OCI-LY3 (cell line): ENCODE measurements around the gene VAC14.

Experiments used
- H2AFZ ChIP-seq: fragments of 200-600, 300-600 bp; shearing (Covaris generic); 2 replicates; pipeline ENCODE4 v1.6.0; 2014; ENCODE audit warnings: antibody characterized with exemption, low read depth, low read length
- H3K27ac ChIP-seq: fragments of 200-600, 300-600 bp; sonication (generic); 2 replicates; pipeline ENCODE4 v1.5.1; 2014; ENCODE audit warnings: mild to moderate bottlenecking, low read length, moderate library complexity, mixed read lengths
- H3K27me3 ChIP-seq: fragments of 200-600, 300-600 bp; sonication (generic); 2 replicates; pipeline ENCODE4 v1.6.1; 2014; ENCODE audit warnings: low read depth, low read length, mixed read lengths
- H3K36me3 ChIP-seq: fragments of 200-600, 300-600 bp; sonication (generic); replicated peaks from 2 replicates; pipeline ENCODE3; 2014; ENCODE audit warnings: low read depth, low read length, mixed read lengths
- H3K4me1 ChIP-seq: fragments of 300-600, 200-600 bp; sonication (generic); 2 replicates; pipeline ENCODE4 v1.6.1; 2014; ENCODE audit warnings: low read length, mixed read lengths
- H3K4me2 ChIP-seq: fragments of 200-600, 300-600 bp; sonication (generic); 2 replicates; pipeline ENCODE4 v1.6.1; 2014; ENCODE audit warnings: low read length, mixed read lengths
- H3K4me3 ChIP-seq: fragments of 300-600, 200-600 bp; sonication (generic); 2 replicates; pipeline ENCODE4 v1.5.1; 2014; ENCODE audit warnings: antibody characterized with exemption, mild to moderate bottlenecking, low read length, moderate library complexity
- H3K79me2 ChIP-seq: fragments of 300-600, 200-600 bp; shearing (Covaris generic); 2 replicates; pipeline ENCODE4 v1.6.1; 2014; ENCODE audit warnings: mild to moderate bottlenecking, low read length, mixed read lengths
- H3K9ac ChIP-seq: fragments of 300-600, 200-600 bp; shearing (Covaris generic); 2 replicates; pipeline ENCODE4 v1.6.0; 2014; ENCODE audit warnings: mild to moderate bottlenecking, low read length, moderate library complexity
- H3K9me3 ChIP-seq: fragments of 200-600, 300-600 bp; shearing (Covaris generic); 2 replicates; pipeline ENCODE4 v1.6.1; 2014; ENCODE audit warnings: low read length, mixed read lengths; ENCODE audit not compliant: insufficient read depth
- H4K20me1 ChIP-seq: fragments of 200-600, 300-600 bp; sonication (generic); 2 replicates; pipeline ENCODE4 v1.6.1; 2016; ENCODE audit warnings: low read length, mixed read lengths; ENCODE audit not compliant: insufficient read depth
- CTCF ChIP-seq: fragments of 200-600, 300-600 bp; sonication (generic); IDR thresholded peaks from 2 replicates; pipeline ENCODE4 v1.5.1; 2014; ENCODE audit warnings: antibody characterized with exemption, low read length, low read depth
- EZH2phosphoT487 ChIP-seq: fragments of 200-600 bp; shearing (Covaris generic); IDR thresholded peaks from 2 replicates; pipeline ENCODE4 v1.6.1; 2018; ENCODE audit warnings: antibody characterized with exemption, mixed run types, low read depth

Gene VAC14

GRCh38 chr16:70764632-70765031 is 36.3 kb downstream of the VAC14 start:
- TF ChIP-seq EZH2phosphoT487: no peak
- no peak for TF ChIP-seq CTCF
- Histone ChIP-seq H3K27ac (no peak overlapping the region), H3K79me2 (no peaks in the 10 kb centered on the region), H3K9me3 (no peaks in the 10 kb centered on the region), H3K4me2 (no peak overlapping the region), H2AFZ (no peak overlapping the region), H3K27me3 (no peaks in the 10 kb centered on the region), H3K4me1 (no peaks in the 10 kb centered on the region), H3K4me3 (no peak overlapping the region), H3K36me3 (no peaks in the 10 kb centered on the region), H3K9ac (no peak overlapping the region), H4K20me1 (no peaks in the 10 kb centered on the region)

- TF ChIP-seq CTCF: no peak
- TF ChIP-seq EZH2phosphoT487: no peak
- Histone ChIP-seq H3K4me2 (no peak overlapping the region), H3K9me3 (no peaks in the 10 kb centered on the region), H3K9ac (no peak overlapping the region), H3K4me1 (no peaks in the 10 kb centered on the region), H3K27me3 (no peaks in the 10 kb centered on the region), H3K27ac (no peak overlapping the region), H4K20me1 (no peaks in the 10 kb centered on the region), H3K4me3 (no peak overlapping the region), H3K79me2 (no peaks in the 10 kb centered on the region), H3K36me3 (no peaks in the 10 kb centered on the region), H2AFZ (no peak overlapping the region)
Observed at GRCh38 chr16:70760221-70760620, 40.7 kb downstream of the VAC14 start.

GRCh38 chr16:70759666-70760065 is 41.3 kb downstream of the VAC14 start:
- Histone ChIP-seq H2AFZ (no peak overlapping the region), H3K4me3 (no peak overlapping the region), H4K20me1 (no peaks in the 10 kb centered on the region), H3K9ac (no peak overlapping the region), H3K4me1 (no peaks in the 10 kb centered on the region), H3K27me3 (no peaks in the 10 kb centered on the region), H3K36me3 (no peaks in the 10 kb centered on the region), H3K27ac (no peak overlapping the region), H3K9me3 (no peaks in the 10 kb centered on the region), H3K4me2 (no peak overlapping the region), H3K79me2 (no peaks in the 10 kb centered on the region)
- TF ChIP-seq CTCF: no peak

GRCh38 chr16:70758786-70759185 is 42.2 kb downstream of the VAC14 start:
- Histone ChIP-seq H3K27ac (no peak overlapping the region), H3K4me3 (no peak overlapping the region), H3K9ac (no peak overlapping the region), H4K20me1 (no peaks in the 10 kb centered on the region), H3K4me1 (no peaks in the 10 kb centered on the region), H3K27me3 (no peaks in the 10 kb centered on the region), H3K79me2 (no peaks in the 10 kb centered on the region), H3K4me2 (no peak overlapping the region), H3K36me3 (no peaks in the 10 kb centered on the region), H2AFZ (no peak overlapping the region), H3K9me3 (no peaks in the 10 kb centered on the region)
- TF ChIP-seq CTCF (no peak), EZH2phosphoT487 (no peak)
